SU-DHL-6 (cell line): ENCODE measurements around the gene CIB4.

Source experiments
- EZH2phosphoT487 ChIP-seq: fragments of 200-600 bp; sonication (generic), shearing (Covaris generic); conservative IDR thresholded peaks from 2 replicates; pipeline ENCODE4 v1.6.1; 2018; ENCODE audit warnings: mild to moderate bottlenecking, antibody characterized with exemption, low read length, moderate library complexity, mixed read lengths
- TF ChIP-seq, protein P1 (sequence below): fragments of 200-600 bp; sonication (generic); IDR thresholded peaks from one replicate; pipeline ENCODE4 v1.5.1; 2017; ENCODE audit warnings: antibody characterized with exemption, mild to moderate bottlenecking, low read length, moderate library complexity; ENCODE audit not compliant: insufficient read depth, poor library complexity, severe bottlenecking

DNA sequence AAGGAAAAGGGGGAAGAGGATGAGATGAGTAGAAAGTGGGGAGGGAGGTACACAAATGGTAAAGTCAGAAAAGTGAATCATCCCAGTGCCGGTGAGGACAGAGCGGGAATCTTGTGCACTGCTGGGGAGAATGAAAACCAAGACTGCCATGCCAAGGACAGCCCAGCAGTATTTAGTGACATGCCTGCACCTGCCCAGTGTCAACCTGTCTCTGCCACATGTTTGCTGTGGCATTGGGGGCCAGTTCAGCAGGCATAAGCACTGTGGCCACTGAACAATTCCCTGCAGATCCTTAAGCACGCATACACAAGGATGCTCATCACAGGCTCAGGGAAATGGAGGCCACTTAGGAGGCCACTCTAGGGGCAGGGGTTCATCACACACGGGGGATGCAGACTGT is 46.2 kb upstream of the CIB4 start:
- TF ChIP-seq, protein P1, sequence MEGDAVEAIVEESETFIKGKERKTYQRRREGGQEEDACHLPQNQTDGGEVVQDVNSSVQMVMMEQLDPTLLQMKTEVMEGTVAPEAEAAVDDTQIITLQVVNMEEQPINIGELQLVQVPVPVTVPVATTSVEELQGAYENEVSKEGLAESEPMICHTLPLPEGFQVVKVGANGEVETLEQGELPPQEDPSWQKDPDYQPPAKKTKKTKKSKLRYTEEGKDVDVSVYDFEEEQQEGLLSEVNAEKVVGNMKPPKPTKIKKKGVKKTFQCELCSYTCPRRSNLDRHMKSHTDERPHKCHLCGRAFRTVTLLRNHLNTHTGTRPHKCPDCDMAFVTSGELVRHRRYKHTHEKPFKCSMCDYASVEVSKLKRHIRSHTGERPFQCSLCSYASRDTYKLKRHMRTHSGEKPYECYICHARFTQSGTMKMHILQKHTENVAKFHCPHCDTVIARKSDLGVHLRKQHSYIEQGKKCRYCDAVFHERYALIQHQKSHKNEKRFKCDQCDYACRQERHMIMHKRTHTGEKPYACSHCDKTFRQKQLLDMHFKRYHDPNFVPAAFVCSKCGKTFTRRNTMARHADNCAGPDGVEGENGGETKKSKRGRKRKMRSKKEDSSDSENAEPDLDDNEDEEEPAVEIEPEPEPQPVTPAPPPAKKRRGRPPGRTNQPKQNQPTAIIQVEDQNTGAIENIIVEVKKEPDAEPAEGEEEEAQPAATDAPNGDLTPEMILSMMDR, result no peak
- TF ChIP-seq EZH2phosphoT487, result no peak
